Raji (cell line): ENCODE results near the gene RWDD2A.

ENCODE experiments used
- POLR2A ChIP-seq: IDR thresholded peaks from 2 replicates; pipeline ENCODE4 v1.6.1; 2011; ENCODE audit warnings: low read depth, low read length, control low read depth; ENCODE audit not compliant: insufficient read depth

RWDD2A gene

DNA sequence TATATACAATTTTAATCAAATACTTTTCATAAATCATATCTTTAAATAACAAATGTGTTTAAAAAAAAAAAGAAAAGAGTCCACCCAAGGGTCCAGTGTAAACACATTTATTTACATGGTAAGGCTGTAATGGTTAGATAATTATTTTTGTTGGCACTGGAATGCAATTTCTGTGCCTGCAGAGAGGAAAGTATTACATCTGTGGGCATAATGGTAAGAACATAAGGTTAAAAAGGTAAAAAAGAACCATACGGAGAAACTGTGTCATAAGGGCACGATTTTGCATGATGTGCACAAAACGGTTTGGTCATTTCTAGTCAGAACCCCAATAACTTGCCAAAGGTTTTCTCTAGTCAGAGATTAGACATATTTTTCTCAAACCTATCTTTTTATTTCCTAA, 54.3 kb downstream of the RWDD2A start:
- no peak for TF ChIP-seq POLR2A
